ENCODE data around the gene RBSN.

Gene RBSN

DNA sequence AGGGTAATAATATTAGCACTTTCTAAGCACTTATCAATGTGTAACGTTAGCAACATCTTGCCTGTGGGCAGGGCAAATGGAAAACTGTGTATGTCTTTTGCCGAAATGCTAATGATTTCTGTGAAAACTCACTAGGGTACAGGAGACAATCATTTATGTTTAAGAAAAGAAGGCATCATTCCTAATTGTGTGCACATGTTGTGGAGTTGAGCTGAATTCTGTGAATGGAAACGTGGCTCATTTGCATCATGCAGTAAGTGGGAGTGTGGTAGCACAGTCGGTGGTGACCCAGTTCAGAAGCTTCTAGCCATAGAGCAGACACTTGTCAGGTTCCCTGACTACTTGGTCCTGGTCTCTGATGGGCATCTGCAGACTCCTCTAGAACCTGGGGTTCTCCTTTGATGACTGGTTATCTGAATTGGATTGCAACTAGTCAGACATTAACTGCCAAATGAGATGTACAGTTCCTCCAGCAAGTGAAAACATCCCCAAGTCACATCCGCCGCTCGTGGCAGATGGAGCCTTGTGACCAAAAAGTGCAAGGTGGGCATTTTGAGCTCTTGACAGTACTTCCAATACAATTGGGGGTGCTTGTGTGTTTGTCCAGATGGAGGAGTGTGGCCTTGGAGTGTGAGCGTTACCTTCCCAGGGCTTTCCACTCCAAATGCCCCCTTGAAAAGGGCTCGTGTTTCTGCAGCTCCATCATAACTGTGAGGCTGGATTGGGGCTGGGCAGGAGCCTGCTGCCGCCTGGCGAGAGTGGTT, 55.4 kb downstream of the RBSN start:
- no peak overlapping the region for H3K4me3 ChIP-seq (ENCODE audit: low read depth, low read length)
- TF ChIP-seq, protein P1, sequence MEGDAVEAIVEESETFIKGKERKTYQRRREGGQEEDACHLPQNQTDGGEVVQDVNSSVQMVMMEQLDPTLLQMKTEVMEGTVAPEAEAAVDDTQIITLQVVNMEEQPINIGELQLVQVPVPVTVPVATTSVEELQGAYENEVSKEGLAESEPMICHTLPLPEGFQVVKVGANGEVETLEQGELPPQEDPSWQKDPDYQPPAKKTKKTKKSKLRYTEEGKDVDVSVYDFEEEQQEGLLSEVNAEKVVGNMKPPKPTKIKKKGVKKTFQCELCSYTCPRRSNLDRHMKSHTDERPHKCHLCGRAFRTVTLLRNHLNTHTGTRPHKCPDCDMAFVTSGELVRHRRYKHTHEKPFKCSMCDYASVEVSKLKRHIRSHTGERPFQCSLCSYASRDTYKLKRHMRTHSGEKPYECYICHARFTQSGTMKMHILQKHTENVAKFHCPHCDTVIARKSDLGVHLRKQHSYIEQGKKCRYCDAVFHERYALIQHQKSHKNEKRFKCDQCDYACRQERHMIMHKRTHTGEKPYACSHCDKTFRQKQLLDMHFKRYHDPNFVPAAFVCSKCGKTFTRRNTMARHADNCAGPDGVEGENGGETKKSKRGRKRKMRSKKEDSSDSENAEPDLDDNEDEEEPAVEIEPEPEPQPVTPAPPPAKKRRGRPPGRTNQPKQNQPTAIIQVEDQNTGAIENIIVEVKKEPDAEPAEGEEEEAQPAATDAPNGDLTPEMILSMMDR (IDR thresholded peaks at IDR 0.05; ENCODE audit: insufficient read depth, low read depth, low read length, missing control alignments): no peak
- no peak for DNase-seq (ENCODE audit: low read depth)

DNA sequence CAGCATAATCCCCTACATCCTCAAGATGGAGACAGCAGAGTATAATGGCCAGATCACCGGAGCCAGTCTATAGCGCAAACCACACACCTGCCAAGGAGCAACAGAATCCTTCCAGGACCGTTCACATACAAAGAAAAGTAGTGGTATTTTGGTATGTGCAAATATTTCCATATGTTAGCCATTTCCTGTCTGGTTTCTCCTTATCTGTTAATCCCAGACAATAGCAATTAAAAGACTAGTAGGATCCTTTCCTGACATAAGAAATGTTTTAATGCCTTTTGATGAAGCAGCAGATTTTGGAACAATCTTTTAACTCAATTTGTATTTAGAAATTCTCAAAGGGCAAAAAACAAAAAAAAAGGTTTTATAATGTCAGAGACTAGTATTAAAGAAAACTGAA, 56.0 kb downstream of the RBSN start:
- DNase-seq (ENCODE audit: low read depth): no peak
- TF ChIP-seq, protein P1 (IDR thresholded peaks at IDR 0.05; ENCODE audit: insufficient read depth, low read depth, low read length, missing control alignments): no peak
- H3K4me3 ChIP-seq (ENCODE audit: low read depth, low read length): no peak overlapping the region

DNA sequence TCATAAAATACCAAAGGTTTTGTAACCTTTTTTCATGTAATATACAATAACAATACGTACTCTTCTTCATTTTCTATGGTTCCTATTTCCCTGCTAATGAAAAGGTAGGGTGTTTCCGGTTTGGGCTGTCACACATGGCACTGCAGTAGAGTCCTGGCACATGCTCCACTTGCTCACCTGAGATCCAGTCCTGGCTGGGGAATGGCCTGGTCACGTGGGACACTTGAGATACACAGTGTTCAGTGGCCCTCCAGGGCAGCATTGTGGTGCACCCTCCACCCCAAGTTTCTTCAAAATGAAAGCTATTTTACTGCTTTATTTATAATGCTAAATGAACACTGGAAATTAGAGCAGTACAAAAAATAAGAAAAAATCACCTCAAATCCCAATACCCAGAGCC, 57.0 kb downstream of the RBSN start:
- DNase-seq (ENCODE audit: low read depth): no peak
- TF ChIP-seq, protein P1 (IDR thresholded peaks at IDR 0.05; ENCODE audit: insufficient read depth, low read depth, low read length, missing control alignments): no peak
- no peak overlapping the region for H3K4me3 ChIP-seq (ENCODE audit: low read depth, low read length)

DNA sequence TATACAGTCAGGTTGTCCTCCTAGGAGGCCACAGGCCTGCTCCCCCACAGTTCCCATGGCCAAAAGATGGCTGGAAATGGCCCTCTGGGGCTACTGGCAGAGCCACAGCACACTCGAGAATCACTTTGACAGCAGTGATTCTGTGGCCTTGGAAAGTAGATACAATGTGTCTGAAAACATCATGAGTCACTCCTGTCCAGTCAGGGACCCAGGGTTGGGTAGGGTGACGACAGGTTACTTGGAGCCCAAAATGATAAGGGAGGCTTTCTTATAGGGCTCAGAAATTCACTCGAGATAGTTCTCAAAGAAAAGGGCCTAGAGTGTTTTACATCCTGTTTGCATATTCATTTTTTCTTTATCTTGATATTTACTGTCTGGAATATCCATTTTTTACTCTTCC, 58.1 kb downstream of the RBSN start:
- no peak overlapping the region for H3K4me3 ChIP-seq (ENCODE audit: low read depth, low read length)
- DNase-seq (ENCODE audit: low read depth): no peak
- TF ChIP-seq, protein P1 (IDR thresholded peaks at IDR 0.05; ENCODE audit: insufficient read depth, low read depth, low read length, missing control alignments): no peak

DNA sequence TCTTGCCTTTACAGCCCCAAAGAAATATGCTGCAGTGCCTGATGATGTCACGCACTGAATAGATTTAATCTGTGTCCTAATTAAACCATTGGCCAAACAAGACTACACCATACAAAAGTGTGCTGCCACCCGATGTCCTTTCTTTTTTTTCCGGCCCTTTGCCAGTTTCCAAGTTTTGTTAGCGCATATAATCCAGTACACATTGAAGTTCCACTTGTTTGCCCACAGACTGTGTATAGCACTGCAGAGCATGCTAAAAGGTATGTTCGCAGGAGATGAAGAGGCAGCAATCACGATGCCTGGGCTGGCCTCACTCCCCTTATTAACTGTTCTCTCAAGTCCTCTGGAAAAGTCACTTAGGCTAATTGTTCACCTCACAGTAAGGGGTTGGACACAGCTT, 60.6 kb downstream of the RBSN start:
- H3K4me3 ChIP-seq (ENCODE audit: low read depth, low read length): no peak overlapping the region
- no peak for DNase-seq (ENCODE audit: low read depth)
- TF ChIP-seq, protein P1 (IDR thresholded peaks at IDR 0.05; ENCODE audit: insufficient read depth, low read depth, low read length, missing control alignments): no peak

DNA sequence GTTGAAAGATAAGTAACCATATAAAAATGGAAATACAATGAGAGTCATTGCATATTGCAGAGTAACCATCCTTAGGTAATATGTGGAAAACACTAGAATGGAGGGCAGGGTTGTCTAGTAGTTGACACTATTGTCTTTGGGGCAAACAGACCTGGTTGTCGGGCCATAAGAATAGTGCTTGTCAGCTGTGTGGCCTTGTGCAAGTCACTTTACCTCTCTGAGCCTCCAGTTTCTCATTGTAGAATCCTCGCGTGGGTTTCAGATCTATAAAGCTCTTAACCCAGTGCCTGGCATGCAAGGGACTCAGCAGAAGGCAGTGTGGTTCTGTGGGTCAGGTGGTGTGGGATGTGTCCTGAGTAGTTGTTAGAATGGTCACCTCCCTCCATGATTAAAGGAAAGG, 65.8 kb downstream of the RBSN start:
- TF ChIP-seq, protein P1 (IDR thresholded peaks at IDR 0.05; ENCODE audit: insufficient read depth, low read depth, low read length, missing control alignments): no peak
- no peak overlapping the region for H3K4me3 ChIP-seq (ENCODE audit: low read depth, low read length)
- no peak for DNase-seq (ENCODE audit: low read depth)

DNA sequence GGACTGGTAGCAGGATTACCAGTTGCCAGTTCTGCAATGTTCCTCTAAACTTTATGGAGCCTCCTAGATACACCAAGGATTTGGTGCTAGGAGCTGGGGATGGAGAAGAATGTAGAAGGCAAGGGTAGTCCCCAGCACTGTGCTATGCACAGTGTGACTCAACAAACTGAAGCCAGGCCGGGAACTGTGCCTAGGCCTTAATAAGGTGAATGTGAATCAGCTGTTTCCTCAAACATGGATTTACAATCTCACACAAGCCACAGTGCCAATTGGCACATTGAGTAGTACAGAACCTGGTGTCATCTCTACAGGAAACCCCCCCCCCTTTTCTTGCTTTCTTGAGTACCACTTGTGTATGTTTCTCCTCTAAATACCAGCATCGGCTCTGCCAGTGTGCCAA, 66.3 kb downstream of the RBSN start:
- TF ChIP-seq, protein P1 (IDR thresholded peaks at IDR 0.05; ENCODE audit: insufficient read depth, low read depth, low read length, missing control alignments): no peak
- no peak for DNase-seq (ENCODE audit: low read depth)
- no peak overlapping the region for H3K4me3 ChIP-seq (ENCODE audit: low read depth, low read length)
